ENCODE results near the gene IVNS1ABP.

IVNS1ABP gene

DNA sequence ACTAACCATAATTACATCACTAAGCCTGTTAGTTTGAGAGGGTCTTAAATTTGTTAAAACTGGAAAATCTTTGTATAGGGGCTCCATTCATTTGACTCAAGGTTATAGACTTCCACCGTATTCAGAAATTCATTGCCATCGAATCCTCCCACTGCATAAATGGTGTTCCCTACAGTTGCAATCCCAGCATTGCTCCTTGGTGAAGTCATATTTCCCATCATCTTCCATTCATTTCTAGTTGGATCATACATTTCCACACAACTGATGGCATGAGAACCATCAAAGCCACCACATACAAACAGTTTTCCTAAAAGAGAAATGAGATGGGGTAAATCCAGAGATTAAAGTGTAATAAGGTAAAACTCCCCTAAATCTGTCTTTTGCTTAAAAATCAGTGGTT lies 19.1 kb downstream of the IVNS1ABP start:
- in situ Hi-C loops (cut with HindIII; ENCODE audit: low sequenced_read_pairs) = no loop called here

DNA sequence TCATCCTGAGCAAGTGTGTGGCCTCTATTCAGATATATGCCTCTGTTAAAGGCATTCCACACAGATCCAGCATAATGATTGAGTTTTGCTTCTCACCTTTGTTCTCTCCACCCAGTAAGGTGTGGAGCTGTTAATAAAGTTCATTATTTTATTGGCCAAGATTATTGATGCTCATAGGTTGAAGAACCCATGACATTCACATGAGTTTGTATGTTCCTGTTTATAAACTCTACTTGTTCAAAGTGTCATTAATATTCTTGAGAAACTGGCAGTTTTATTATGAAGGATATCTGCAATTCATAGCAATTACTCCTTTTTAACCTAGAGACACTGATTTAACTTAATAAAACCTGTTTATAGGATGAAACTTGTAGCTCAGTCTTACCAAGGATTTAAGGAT lies 22.0 kb downstream of the IVNS1ABP start:
- in situ Hi-C loops (cut with HindIII; ENCODE audit: low sequenced_read_pairs) = no loop called here

DNA sequence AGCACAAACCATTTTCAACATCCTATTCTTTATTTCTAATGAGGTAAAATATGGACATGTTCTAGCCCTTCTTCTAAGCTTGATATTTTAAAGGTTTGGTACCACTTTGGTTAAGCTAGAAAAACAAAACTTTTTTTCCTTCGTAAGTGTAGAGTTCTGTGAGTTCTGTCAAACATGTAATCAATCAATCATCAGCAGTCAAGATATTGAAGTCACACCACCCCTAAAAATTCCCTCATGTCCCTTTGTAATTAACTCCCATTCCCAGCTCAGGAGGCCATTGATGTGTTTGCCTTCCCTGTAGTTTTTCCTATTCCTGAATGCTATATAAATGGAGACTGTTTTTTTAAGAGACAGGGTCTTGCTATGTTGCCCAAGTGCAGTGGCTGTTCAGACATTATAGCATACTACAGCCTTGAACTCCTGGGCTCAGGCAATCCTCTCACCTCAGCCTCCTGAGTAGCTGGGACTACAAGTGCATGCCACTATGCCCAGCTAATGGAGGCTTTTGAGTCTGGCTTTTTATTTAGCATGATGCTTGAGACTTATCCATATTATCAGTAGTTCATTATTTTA lies 23.0 kb downstream of the IVNS1ABP start:
- in situ Hi-C loops (cut with HindIII; ENCODE audit: low sequenced_read_pairs) = no loop called here

DNA sequence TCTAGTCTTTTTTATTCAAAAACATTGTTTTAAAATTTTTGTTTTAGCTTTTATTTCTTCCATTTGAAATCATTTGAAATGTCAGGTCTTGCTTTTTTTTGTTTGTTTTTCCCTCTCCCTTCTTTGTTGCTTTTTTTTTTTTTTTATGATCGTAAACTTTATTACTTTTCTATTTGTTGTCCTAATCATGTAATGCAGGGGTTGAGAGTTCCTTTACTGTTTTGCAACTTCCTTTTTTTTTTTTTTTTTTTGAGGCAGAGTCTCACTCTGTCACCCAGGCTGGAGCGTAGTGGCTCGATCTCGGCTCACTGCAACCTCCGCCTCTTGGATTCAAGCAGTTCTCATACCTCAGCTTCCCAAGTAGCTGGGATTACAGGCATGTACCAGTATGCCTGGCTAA lies 24.8 kb downstream of the IVNS1ABP start:
- in situ Hi-C loops (cut with HindIII; ENCODE audit: low sequenced_read_pairs) = no loop called here

- in situ Hi-C loops (cut with HindIII; ENCODE audit: low sequenced_read_pairs) = no loop called here
Observed at GRCh38 chr1:185291652-185292051, 25.4 kb downstream of the IVNS1ABP start.

- in situ Hi-C loops (cut with HindIII; ENCODE audit: low sequenced_read_pairs) = no loop called here
Observed at GRCh38 chr1:185291159-185291558, 25.9 kb downstream of the IVNS1ABP start.

DNA sequence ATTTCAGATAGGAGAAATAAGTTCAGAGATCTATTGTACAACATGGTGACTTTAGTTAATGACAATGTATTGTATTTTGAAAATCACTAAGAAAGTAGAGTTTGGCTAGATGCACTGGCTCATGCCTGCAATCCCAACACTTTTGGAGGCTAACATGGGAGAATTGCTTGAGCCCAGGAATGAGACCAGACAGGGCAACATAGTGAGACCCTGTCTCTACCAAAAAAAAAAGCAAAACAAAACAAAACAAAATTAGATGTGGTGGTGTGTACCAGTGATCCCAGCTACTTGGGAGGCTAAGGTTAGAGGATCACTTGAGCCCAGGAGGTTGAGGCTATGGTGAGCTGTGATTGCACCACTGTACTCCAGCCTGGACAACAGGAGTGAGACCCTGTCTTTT lies 27.2 kb downstream of the IVNS1ABP start:
- in situ Hi-C loops (cut with HindIII; ENCODE audit: low sequenced_read_pairs) = no loop called here

GRCh38 chr1:185288435-185288834 lies 28.6 kb downstream of the IVNS1ABP start:
- in situ Hi-C loops (cut with HindIII; ENCODE audit: low sequenced_read_pairs) = no loop called here

GRCh38 chr1:185287451-185287850 lies 29.6 kb downstream of the IVNS1ABP start:
- in situ Hi-C loops (cut with HindIII; ENCODE audit: low sequenced_read_pairs) = no loop called here

- in situ Hi-C loops (cut with HindIII; ENCODE audit: low sequenced_read_pairs) = no loop called here
Observed at GRCh38 chr1:185284533-185285276, 32.3 kb downstream of the IVNS1ABP start.

- in situ Hi-C loops (cut with HindIII; ENCODE audit: low sequenced_read_pairs) = no loop called here
Observed at GRCh38 chr1:185284116-185284515, 32.9 kb downstream of the IVNS1ABP start.

GRCh38 chr1:185281245-185281644 lies 35.8 kb downstream of the IVNS1ABP start:
- in situ Hi-C loops (cut with HindIII; ENCODE audit: low sequenced_read_pairs) = no loop called here

DNA sequence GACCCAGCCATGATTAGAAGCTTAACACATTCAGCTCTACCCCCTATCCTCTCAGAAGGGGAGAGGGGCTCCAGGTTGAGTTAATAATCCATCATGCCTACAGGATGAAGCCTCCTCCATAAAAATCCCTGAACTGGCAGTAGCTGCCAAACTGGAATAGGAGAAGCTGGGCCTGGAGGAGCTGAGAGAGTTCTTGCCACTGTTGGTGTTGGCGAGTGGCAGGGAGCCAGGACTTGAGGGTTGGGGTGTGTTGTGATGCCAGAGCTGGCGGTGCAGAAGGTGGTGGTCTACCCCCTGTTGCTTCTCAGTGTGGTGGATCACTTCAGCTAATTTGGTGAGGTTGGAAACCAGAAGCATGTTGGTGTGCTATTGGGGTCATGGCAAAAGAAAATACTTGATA lies 36.5 kb downstream of the IVNS1ABP start:
- in situ Hi-C loops (cut with HindIII; ENCODE audit: low sequenced_read_pairs) = no loop called here

DNA sequence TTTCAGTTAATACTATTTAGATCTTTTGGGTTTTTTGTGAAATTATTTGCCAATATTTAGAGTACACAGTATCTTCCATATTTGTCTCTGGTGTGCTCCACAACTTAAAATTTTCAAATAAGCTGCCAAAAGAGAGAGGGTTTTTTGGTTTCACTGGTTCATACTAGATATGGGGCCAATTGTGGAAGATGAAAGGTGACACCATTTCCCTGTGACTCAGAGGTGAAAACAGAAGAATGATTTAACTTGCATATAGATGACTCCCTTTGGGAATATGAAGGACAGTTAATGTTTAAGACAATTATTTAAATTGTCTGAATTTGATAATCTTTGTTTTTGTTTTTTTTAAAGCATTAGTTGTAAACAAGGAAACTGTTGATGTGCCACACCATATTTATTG lies 37.5 kb downstream of the IVNS1ABP start:
- in situ Hi-C loops (cut with HindIII; ENCODE audit: low sequenced_read_pairs) = no loop called here

DNA sequence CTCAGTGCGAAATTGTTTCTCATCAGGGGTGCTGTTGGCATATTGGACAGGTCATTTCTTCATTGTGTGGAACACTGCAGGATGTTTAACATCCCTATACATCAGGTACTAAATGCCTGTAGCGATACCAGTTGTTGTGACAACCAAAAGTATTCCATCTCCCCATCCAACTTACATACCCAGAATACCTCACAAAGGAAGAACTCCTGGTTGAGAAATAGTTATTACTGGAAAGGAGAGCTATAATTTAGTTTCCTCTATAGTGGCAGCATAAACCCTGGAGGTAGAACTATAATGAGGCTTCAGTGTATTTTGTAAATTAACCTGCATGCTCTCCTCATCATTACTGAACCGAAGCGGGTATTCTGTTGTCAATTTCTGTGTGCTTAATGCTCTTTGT lies 45.1 kb downstream of the IVNS1ABP start:
- in situ Hi-C loops (cut with HindIII; ENCODE audit: low sequenced_read_pairs) = no loop called here

- in situ Hi-C loops (cut with HindIII; ENCODE audit: low sequenced_read_pairs) = no loop called here
Observed at GRCh38 chr1:185268352-185268751, 48.7 kb downstream of the IVNS1ABP start.

- in situ Hi-C loops (cut with HindIII; ENCODE audit: low sequenced_read_pairs) = no loop called here
Observed at GRCh38 chr1:185267701-185268100, 49.3 kb downstream of the IVNS1ABP start.

GRCh38 chr1:185267301-185267700 lies 49.7 kb downstream of the IVNS1ABP start:
- in situ Hi-C loops (cut with HindIII; ENCODE audit: low sequenced_read_pairs) = no loop called here

DNA sequence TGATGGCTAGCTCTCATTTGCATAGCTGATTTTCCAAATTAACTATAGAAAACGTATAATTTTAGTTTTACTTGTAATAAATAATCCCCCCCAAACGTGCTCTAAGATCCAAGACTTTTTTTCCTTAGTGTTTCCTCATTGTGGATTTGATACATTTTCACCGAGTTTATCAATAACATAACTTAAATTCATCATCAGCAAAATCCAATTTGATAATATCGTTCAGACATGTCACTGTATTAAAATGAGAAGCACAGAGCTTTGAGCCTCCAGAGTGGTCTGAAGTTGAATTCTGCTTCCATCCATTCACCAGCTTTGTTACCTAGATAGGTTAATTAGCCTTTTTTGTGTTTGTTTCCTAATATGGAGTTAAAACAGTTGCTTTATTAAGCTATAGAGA lies 51.7 kb downstream of the IVNS1ABP start:
- in situ Hi-C loops (cut with HindIII; ENCODE audit: low sequenced_read_pairs) = no loop called here

- in situ Hi-C loops (cut with HindIII; ENCODE audit: low sequenced_read_pairs) = no loop called here
Observed at GRCh38 chr1:185263780-185264179, 53.3 kb downstream of the IVNS1ABP start.

- in situ Hi-C loops (cut with HindIII; ENCODE audit: low sequenced_read_pairs) = no loop called here
Observed at GRCh38 chr1:185263292-185263691, 53.8 kb downstream of the IVNS1ABP start.

DNA sequence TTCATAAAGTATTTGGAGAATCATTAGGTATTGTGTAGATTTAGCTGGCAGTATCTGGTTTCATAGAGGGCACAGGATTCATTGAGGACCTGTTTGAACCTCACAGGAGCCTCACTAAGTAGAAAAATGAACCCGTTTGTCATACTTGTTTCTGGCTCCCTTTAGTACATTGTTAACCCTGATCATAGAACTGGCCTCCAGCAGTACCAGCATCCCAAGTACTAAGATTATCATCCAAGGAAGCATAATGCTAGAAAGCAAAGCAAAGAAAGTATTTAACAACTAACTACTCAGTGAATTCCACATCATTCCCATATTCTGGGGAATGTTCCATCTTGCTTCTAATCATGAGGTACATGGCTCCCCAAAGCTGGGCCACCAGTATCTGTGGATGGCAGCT lies 54.9 kb downstream of the IVNS1ABP start:
- in situ Hi-C loops (cut with HindIII; ENCODE audit: low sequenced_read_pairs) = no loop called here

DNA sequence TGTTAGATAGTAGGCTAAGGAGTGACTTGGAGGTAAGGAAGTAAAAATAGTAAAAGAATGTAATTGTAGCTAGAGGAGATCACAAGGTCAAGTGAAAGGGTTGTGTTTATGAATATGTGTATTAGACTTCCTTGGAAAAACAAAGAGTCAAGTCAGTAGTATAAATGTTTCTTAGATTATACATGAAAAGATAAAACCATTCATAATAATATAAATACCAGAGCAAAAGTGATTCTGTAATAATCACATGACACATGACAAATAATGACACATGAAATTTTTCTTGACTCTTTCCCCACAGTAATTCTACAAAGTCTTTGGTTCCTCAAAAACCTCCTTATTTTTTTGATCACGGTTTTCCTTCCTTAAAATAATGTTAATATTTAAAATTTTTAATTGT lies 56.4 kb downstream of the IVNS1ABP start:
- in situ Hi-C loops (cut with HindIII; ENCODE audit: low sequenced_read_pairs) = no loop called here
